Mammary epithelial cell (primary cell): ENCODE data around the gene FANCC.
A peak's percentile ranks its signal among the peaks of the same experiment; 100 is the strongest.

Source experiments
- EZH2 ChIP-seq: IDR thresholded peaks from 2 replicates; pipeline ENCODE4 v1.6.1; 2012; ENCODE audit warnings: low read length, inconsistent platforms, borderline replicate concordance
- TF ChIP-seq, protein P1 (sequence below), 2 donors: IDR thresholded peaks in 1 of 2; conservative IDR thresholded peaks in 1 of 2; 2 replicates each; pipeline ENCODE4 v1.5.1; 2011 to 2012; ENCODE audit warnings: inconsistent platforms in 2 of 2, low read length in 2 of 2, mild to moderate bottlenecking in 2 of 2, control low read depth in 1 of 2, low read depth in 1 of 2; ENCODE audit not compliant: insufficient read depth in 1 of 2; ENCODE audit errors: extremely low read depth in 1 of 2

GRCh38 chr9:95103281-95103771, 214.2 kb downstream of the FANCC start:
- TF ChIP-seq, protein P1, sequence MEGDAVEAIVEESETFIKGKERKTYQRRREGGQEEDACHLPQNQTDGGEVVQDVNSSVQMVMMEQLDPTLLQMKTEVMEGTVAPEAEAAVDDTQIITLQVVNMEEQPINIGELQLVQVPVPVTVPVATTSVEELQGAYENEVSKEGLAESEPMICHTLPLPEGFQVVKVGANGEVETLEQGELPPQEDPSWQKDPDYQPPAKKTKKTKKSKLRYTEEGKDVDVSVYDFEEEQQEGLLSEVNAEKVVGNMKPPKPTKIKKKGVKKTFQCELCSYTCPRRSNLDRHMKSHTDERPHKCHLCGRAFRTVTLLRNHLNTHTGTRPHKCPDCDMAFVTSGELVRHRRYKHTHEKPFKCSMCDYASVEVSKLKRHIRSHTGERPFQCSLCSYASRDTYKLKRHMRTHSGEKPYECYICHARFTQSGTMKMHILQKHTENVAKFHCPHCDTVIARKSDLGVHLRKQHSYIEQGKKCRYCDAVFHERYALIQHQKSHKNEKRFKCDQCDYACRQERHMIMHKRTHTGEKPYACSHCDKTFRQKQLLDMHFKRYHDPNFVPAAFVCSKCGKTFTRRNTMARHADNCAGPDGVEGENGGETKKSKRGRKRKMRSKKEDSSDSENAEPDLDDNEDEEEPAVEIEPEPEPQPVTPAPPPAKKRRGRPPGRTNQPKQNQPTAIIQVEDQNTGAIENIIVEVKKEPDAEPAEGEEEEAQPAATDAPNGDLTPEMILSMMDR (conservative IDR thresholded peaks at IDR 0.05 in 1 of 2, IDR thresholded peaks at IDR 0.05 in 1 of 2; ENCODE audit: extremely low read depth in 1 of 2, insufficient read depth in 1 of 2, low read depth in 1 of 2, low read length in 2 of 2) = peak in 1 of 2 donors; percentile 2
- no peak for TF ChIP-seq EZH2
